KMS-11 (cell line): ENCODE results near the gene TMEM129.

Experiments
- H2AFZ ChIP-seq: fragments of 200-600 bp; sonication (generic); 2 replicates; pipeline ENCODE4 v1.6.1; 2016; ENCODE audit warnings: antibody characterized with exemption, mixed run types, low read depth
- H3K27ac ChIP-seq: fragments of 200-600 bp; sonication (generic); 2 replicates; pipeline ENCODE4 v1.6.1; 2016; ENCODE audit warnings: mild to moderate bottlenecking, mixed run types
- H3K27me3 ChIP-seq: fragments of 200-600 bp; sonication (generic); 2 replicates; pipeline ENCODE4 v1.6.1; 2017; ENCODE audit warnings: mild to moderate bottlenecking, low read depth, mixed run types, moderate library complexity; ENCODE audit not compliant: insufficient read depth
- H3K36me3 ChIP-seq: fragments of 200-600 bp; sonication (generic); 2 replicates; pipeline ENCODE4 v1.6.1; 2017; ENCODE audit warnings: mild to moderate bottlenecking, mixed run types; ENCODE audit not compliant: insufficient read depth
- H3K4me1 ChIP-seq: fragments of 200-600 bp; sonication (generic); 2 replicates; pipeline ENCODE4 v1.6.1; 2016; ENCODE audit warnings: mild to moderate bottlenecking, low read depth, mixed run types; ENCODE audit not compliant: poor library complexity, severe bottlenecking
- H3K4me2 ChIP-seq: fragments of 200-600 bp; sonication (generic); 2 replicates; pipeline ENCODE4 v1.7.0; 2016; ENCODE audit warnings: mild to moderate bottlenecking, mixed run types
- H3K4me3 ChIP-seq: fragments of 200-600 bp; sonication (generic); IDR thresholded peaks from 2 replicates; pipeline ENCODE4 v1.6.1; 2017; ENCODE audit warnings: low read depth, low read length, mixed read lengths; ENCODE audit not compliant: insufficient read depth
- H3K79me2 ChIP-seq: fragments of 200-600 bp; sonication (generic); 2 replicates; pipeline ENCODE4 v1.6.1; 2016; ENCODE audit warnings: low read depth, mixed run types; ENCODE audit not compliant: insufficient read depth
- H3K9ac ChIP-seq: fragments of 200-600 bp; sonication (generic); 2 replicates; pipeline ENCODE4 v1.6.1; 2016; ENCODE audit warnings: mild to moderate bottlenecking, mixed run types
- H4K20me1 ChIP-seq: fragments of 200-600 bp; sonication (generic); 2 replicates; pipeline ENCODE4 v1.6.1; 2016; ENCODE audit warnings: mild to moderate bottlenecking, mixed run types; ENCODE audit not compliant: insufficient read depth
- CTCF ChIP-seq: fragments of 200-600 bp; sonication (generic); conservative IDR thresholded peaks from 2 replicates; pipeline ENCODE4 v1.6.1; 2017; ENCODE audit warnings: low read depth, mild to moderate bottlenecking, antibody characterized with exemption, low read length, moderate library complexity, mixed read lengths

TMEM129 gene

GRCh38 chr4:1759170-1759817 lies 38.2 kb upstream of the TMEM129 start:
- H3K79me2 ChIP-seq: no peaks in the 10 kb centered on the region
- H4K20me1 ChIP-seq: no peaks in the 10 kb centered on the region
- no peaks in the 10 kb centered on the region for H3K36me3 ChIP-seq
- H3K27ac ChIP-seq: no peak overlapping the region
- H3K27me3 ChIP-seq: peaks cover 6% of the 10 kb centered on the region; the same call in 1 of the 2 replicates
- no peak overlapping the region for H2AFZ ChIP-seq
- TF ChIP-seq CTCF: no peak
- no peak overlapping the region for H3K9ac ChIP-seq
- H3K4me1 ChIP-seq: no peaks in the 10 kb centered on the region
- H3K4me3 ChIP-seq: no peak overlapping the region
- no peak overlapping the region for H3K4me2 ChIP-seq

GRCh38 chr4:1758306-1759121 lies 37.4 kb upstream of the TMEM129 start:
- Histone ChIP-seq H3K79me2 (no peaks in the 10 kb centered on the region), H4K20me1 (no peaks in the 10 kb centered on the region), H3K27ac (no peak overlapping the region), H3K4me3 (no peak overlapping the region), H3K4me2 (no peak overlapping the region), H3K4me1 (no peaks in the 10 kb centered on the region), H3K27me3 (no peaks in the 10 kb centered on the region; the same call in 1 of the 2 replicates), H3K9ac (no peak overlapping the region), H2AFZ (no peak overlapping the region), H3K36me3 (no peaks in the 10 kb centered on the region)
- TF ChIP-seq CTCF: no peak

- Histone ChIP-seq H4K20me1 (no peaks in the 10 kb centered on the region), H3K4me2 (no peak overlapping the region), H3K4me3 (no peak overlapping the region), H3K27me3 (no peaks in the 10 kb centered on the region), H3K36me3 (no peaks in the 10 kb centered on the region), H2AFZ (no peak overlapping the region), H3K9ac (no peak overlapping the region), H3K27ac (no peak overlapping the region), H3K4me1 (no peaks in the 10 kb centered on the region), H3K79me2 (no peaks in the 10 kb centered on the region)
- no peak for TF ChIP-seq CTCF
Measured at GRCh38 chr4:1757836-1758235, 36.7 kb upstream of the TMEM129 start.

GRCh38 chr4:1756893-1757779 lies 36.0 kb upstream of the TMEM129 start:
- Histone ChIP-seq H3K79me2 (no peaks in the 10 kb centered on the region), H3K27me3 (no peaks in the 10 kb centered on the region), H3K4me1 (no peaks in the 10 kb centered on the region), H3K27ac (no peak overlapping the region), H2AFZ (no peak overlapping the region), H4K20me1 (no peaks in the 10 kb centered on the region), H3K9ac (no peak overlapping the region), H3K36me3 (no peaks in the 10 kb centered on the region), H3K4me3 (no peak overlapping the region), H3K4me2 (no peak overlapping the region)
- no peak for TF ChIP-seq CTCF
